HFFc6 (cell line): ENCODE results near the gene EIF5B. TPM values are rescaled to one million over a fixed set of nuclear protein-coding genes. Genes with fewer than 3 reads are reported as not detected.

Source experiments
- DNase-seq: peaks from one replicate; pipeline ENCODE4 v3.0.0-alpha.2; 2018
- H3K27ac Mint-ChIP-seq: 2 replicates; pipeline ENCODE4 v1.8.0; 2020; ENCODE audit warnings: mild to moderate bottlenecking, mixed read lengths
- H3K27me3 Mint-ChIP-seq: 2 replicates; pipeline ENCODE4 v1.8.0; 2021; ENCODE audit warnings: mild to moderate bottlenecking, moderate library complexity, mixed read lengths; ENCODE audit not compliant: insufficient read depth
- H3K36me3 Mint-ChIP-seq: 2 replicates; pipeline ENCODE4 v1.8.0; 2021; ENCODE audit warnings: low read depth, mixed read lengths
- H3K4me1 Mint-ChIP-seq: 2 replicates; pipeline ENCODE4 v1.8.0; 2020; ENCODE audit warnings: low read depth, mixed read lengths
- H3K4me3 Mint-ChIP-seq: 2 replicates; pipeline ENCODE4 v1.8.0; 2020; ENCODE audit warnings: mild to moderate bottlenecking, moderate library complexity, mixed read lengths
- H3K9me3 Mint-ChIP-seq: 2 replicates; pipeline ENCODE4 v1.8.0; 2020; ENCODE audit warnings: mild to moderate bottlenecking, mixed read lengths
- CTCF ChIP-seq: fragments of 200-600 bp; sonication (generic); IDR thresholded peaks from 2 replicates; pipeline ENCODE4 v1.5.0; 2021; ENCODE audit warnings: antibody characterized with exemption, mild to moderate bottlenecking
- total RNA-seq, 6 experiments: library from RNA; stranded (reverse); fragmentation: NEBNext Ultra II Directional; extraction: Animal tissue kit (Norgen Biotek cat#: 25700); gene quantifications; 2 replicates in 1 of 6; 3 replicates in 5 of 6; pipeline ENCODE4 v1.2.3, GENCODE V29; 2021

Gene EIF5B
- total RNA-seq, 6 experiments from 2014 or later: 43.9 to 51.1 (median 47.8) TPM

GRCh38 chr2:99377879-99378278 lies 40.7 kb downstream of the EIF5B start:
- Mint-ChIP-seq H3K36me3 (peaks cover 51% of the 10 kb centered on the region), H3K27ac (no peak overlapping the region), H3K27me3 (peaks cover under 1% of the 10 kb centered on the region; the same call in 1 of the 2 replicates), H3K4me3 (no peak overlapping the region), H3K9me3 (no peaks in the 10 kb centered on the region), H3K4me1 (peaks cover 16% of the 10 kb centered on the region)
- DNase-seq: no peak
- no peak for TF ChIP-seq CTCF

- Mint-ChIP-seq H3K36me3 (peaks cover 43% of the 10 kb centered on the region), H3K9me3 (no peaks in the 10 kb centered on the region)
- TF ChIP-seq CTCF: no peak
Measured at GRCh38 chr2:99380376-99381010, 43.3 kb downstream of the EIF5B start.

GRCh38 chr2:99382143-99382542 lies 45.0 kb downstream of the EIF5B start:
- Mint-ChIP-seq H3K27ac (no peak overlapping the region), H3K4me1 (peaks cover 30% of the 10 kb centered on the region), H3K27me3 (peaks cover 2% of the 10 kb centered on the region), H3K36me3 (peaks cover 45% of the 10 kb centered on the region), H3K9me3 (no peaks in the 10 kb centered on the region), H3K4me3 (no peak overlapping the region)
- DNase-seq: no peak
- no peak for TF ChIP-seq CTCF

More at GRCh38 chr2:99380376-99381010, 43.3 kb downstream of the EIF5B start:
- no peak for DNase-seq
- Mint-ChIP-seq H3K4me3 (no peak overlapping the region), H3K27me3 (no peaks in the 10 kb centered on the region), H3K4me1 (peaks cover 17% of the 10 kb centered on the region), H3K27ac (peak overlapping the region; percentile 5; the same call in 1 of the 2 replicates)

GRCh38 chr2:99386011-99386410 lies 48.8 kb downstream of the EIF5B start:
- H3K36me3 Mint-ChIP-seq: peaks cover 42% of the 10 kb centered on the region
- H3K9me3 Mint-ChIP-seq: no peaks in the 10 kb centered on the region
- peaks cover 2% of the 10 kb centered on the region for H3K27me3 Mint-ChIP-seq
- H3K4me3 Mint-ChIP-seq: peak overlapping the region; percentile 23; the same call in 1 of the 2 replicates
- peak; percentile 17 for DNase-seq
- H3K27ac Mint-ChIP-seq: peak overlapping the region; percentile 70
- peaks cover 53% of the 10 kb centered on the region for H3K4me1 Mint-ChIP-seq
- TF ChIP-seq CTCF: no peak

- Mint-ChIP-seq H3K36me3 (peaks cover 41% of the 10 kb centered on the region), H3K4me3 (peak overlapping the region; percentile 11), H3K4me1 (peaks cover 57% of the 10 kb centered on the region), H3K9me3 (no peaks in the 10 kb centered on the region), H3K27ac (peak overlapping the region; percentile 67), H3K27me3 (peaks cover 2% of the 10 kb centered on the region)
- no peak for DNase-seq
- no peak for TF ChIP-seq CTCF
Measured at GRCh38 chr2:99388892-99389291, 51.7 kb downstream of the EIF5B start.
